ENCODE results near the gene ROS1.

Gene ROS1

GRCh38 chr6:117270843-117271507 is 154.8 kb downstream of the ROS1 start:
- Histone ChIP-seq H3K9ac (ENCODE audit: low read depth, low read length) (no peak overlapping the region), H3K27ac (ENCODE audit: low read length) (no peak overlapping the region), H3K27me3 (ENCODE audit: insufficient read depth, low read length) (peaks cover 100% of the 10 kb centered on the region), H3K4me1 (ENCODE audit: insufficient read depth, low read length) (no peaks in the 10 kb centered on the region), H3K4me3 (ENCODE audit: low read length) (peak overlapping the region; percentile 64; the same call in 1 of the 2 replicates), H3K36me3 (ENCODE audit: insufficient read depth, low read depth, low read length) (no peaks in the 10 kb centered on the region), H3K9me3 (ENCODE audit: insufficient read depth, low read depth, low read length) (no peaks in the 10 kb centered on the region; the same call in 1 of the 2 replicates)

- Histone ChIP-seq H3K36me3 (ENCODE audit: insufficient read depth, low read depth, low read length) (no peaks in the 10 kb centered on the region), H3K4me1 (ENCODE audit: insufficient read depth, low read length) (no peaks in the 10 kb centered on the region), H3K27ac (ENCODE audit: low read length) (no peak overlapping the region), H3K9me3 (ENCODE audit: insufficient read depth, low read depth, low read length) (no peaks in the 10 kb centered on the region; the same call in 1 of the 2 replicates), H3K4me3 (ENCODE audit: low read length) (peak overlapping the region; percentile 64), H3K9ac (ENCODE audit: low read depth, low read length) (no peak overlapping the region), H3K27me3 (ENCODE audit: insufficient read depth, low read length) (peaks cover 100% of the 10 kb centered on the region)
Measured at GRCh38 chr6:117270055-117270842, 155.5 kb downstream of the ROS1 start.

GRCh38 chr6:117269638-117270054 is 156.1 kb downstream of the ROS1 start:
- Histone ChIP-seq H3K9ac (ENCODE audit: low read depth, low read length) (no peak overlapping the region), H3K27me3 (ENCODE audit: insufficient read depth, low read length) (peaks cover 100% of the 10 kb centered on the region), H3K36me3 (ENCODE audit: insufficient read depth, low read depth, low read length) (no peaks in the 10 kb centered on the region), H3K27ac (ENCODE audit: low read length) (no peak overlapping the region), H3K4me3 (ENCODE audit: low read length) (peak overlapping the region; percentile 64), H3K9me3 (ENCODE audit: insufficient read depth, low read depth, low read length) (no peaks in the 10 kb centered on the region; the same call in 1 of the 2 replicates), H3K4me1 (ENCODE audit: insufficient read depth, low read length) (no peaks in the 10 kb centered on the region; the same call in 1 of the 2 replicates)

GRCh38 chr6:117268924-117269323 is 156.8 kb downstream of the ROS1 start:
- Histone ChIP-seq H3K9me3 (ENCODE audit: insufficient read depth, low read depth, low read length) (no peaks in the 10 kb centered on the region; the same call in 1 of the 2 replicates), H3K27ac (ENCODE audit: low read length) (no peak overlapping the region), H3K36me3 (ENCODE audit: insufficient read depth, low read depth, low read length) (no peaks in the 10 kb centered on the region), H3K4me1 (ENCODE audit: insufficient read depth, low read length) (peaks cover 3% of the 10 kb centered on the region; the same call in 1 of the 2 replicates), H3K4me3 (ENCODE audit: low read length) (no peak overlapping the region), H3K9ac (ENCODE audit: low read depth, low read length) (no peak overlapping the region), H3K27me3 (ENCODE audit: insufficient read depth, low read length) (peaks cover 100% of the 10 kb centered on the region)

- Histone ChIP-seq H3K4me3 (ENCODE audit: low read length) (no peak overlapping the region), H3K4me1 (ENCODE audit: insufficient read depth, low read length) (peaks cover 3% of the 10 kb centered on the region; the same call in 1 of the 2 replicates), H3K27ac (ENCODE audit: low read length) (no peak overlapping the region), H3K9ac (ENCODE audit: low read depth, low read length) (no peak overlapping the region), H3K9me3 (ENCODE audit: insufficient read depth, low read depth, low read length) (no peaks in the 10 kb centered on the region; the same call in 1 of the 2 replicates), H3K27me3 (ENCODE audit: insufficient read depth, low read length) (peaks cover 100% of the 10 kb centered on the region), H3K36me3 (ENCODE audit: insufficient read depth, low read depth, low read length) (no peaks in the 10 kb centered on the region)
Measured at GRCh38 chr6:117267766-117268534, 157.8 kb downstream of the ROS1 start.

- H3K27ac ChIP-seq (ENCODE audit: low read length): no peak overlapping the region
- H3K4me3 ChIP-seq (ENCODE audit: low read length): no peak overlapping the region
- peaks cover 3% of the 10 kb centered on the region; the same call in 1 of the 2 replicates for H3K4me1 ChIP-seq (ENCODE audit: insufficient read depth, low read length)
- no peaks in the 10 kb centered on the region for H3K36me3 ChIP-seq (ENCODE audit: insufficient read depth, low read depth, low read length)
- peaks cover 100% of the 10 kb centered on the region for H3K27me3 ChIP-seq (ENCODE audit: insufficient read depth, low read length)
- H3K9ac ChIP-seq (ENCODE audit: low read depth, low read length): no peak overlapping the region
- H3K9me3 ChIP-seq (ENCODE audit: insufficient read depth, low read depth, low read length): no peaks in the 10 kb centered on the region; the same call in 1 of the 2 replicates
Measured at GRCh38 chr6:117267054-117267347, 158.7 kb downstream of the ROS1 start.

- Histone ChIP-seq H3K4me1 (ENCODE audit: insufficient read depth, low read length) (peaks cover 3% of the 10 kb centered on the region; the same call in 1 of the 2 replicates), H3K9me3 (ENCODE audit: insufficient read depth, low read depth, low read length) (no peaks in the 10 kb centered on the region; the same call in 1 of the 2 replicates), H3K27me3 (ENCODE audit: insufficient read depth, low read length) (peaks cover 100% of the 10 kb centered on the region), H3K27ac (ENCODE audit: low read length) (no peak overlapping the region), H3K36me3 (ENCODE audit: insufficient read depth, low read depth, low read length) (no peaks in the 10 kb centered on the region), H3K4me3 (ENCODE audit: low read length) (peak overlapping the region; percentile 68), H3K9ac (ENCODE audit: low read depth, low read length) (no peak overlapping the region)
Measured at GRCh38 chr6:117266257-117267053, 159.3 kb downstream of the ROS1 start.

- Histone ChIP-seq H3K36me3 (ENCODE audit: insufficient read depth, low read depth, low read length) (no peaks in the 10 kb centered on the region), H3K4me3 (ENCODE audit: low read length) (peak within 1 kb of the TSS; percentile 68), H3K4me1 (ENCODE audit: insufficient read depth, low read length) (peaks cover 3% of the 10 kb centered on the region; the same call in 1 of the 2 replicates), H3K27me3 (ENCODE audit: insufficient read depth, low read length) (peaks cover 100% of the 10 kb centered on the region), H3K9me3 (ENCODE audit: insufficient read depth, low read depth, low read length) (no peaks in the 10 kb centered on the region; the same call in 1 of the 2 replicates), H3K9ac (ENCODE audit: low read depth, low read length) (no peak within 1 kb of the TSS), H3K27ac (ENCODE audit: low read length) (no peak within 1 kb of the TSS)
Measured at GRCh38 chr6:117265410-117266256, 160.1 kb downstream of the ROS1 start, which contains the start of gene VGLL2. Gene VGLL2, plus strand, starts transcription at chr6:117265558. Its CDS starts 206 bp downstream, at chr6:117265764.

GRCh38 chr6:117264692-117265409 is 160.9 kb downstream of the ROS1 start:
- peak overlapping the region; percentile 68 for H3K4me3 ChIP-seq (ENCODE audit: low read length)

GRCh38 chr6:117264369-117264691 is 161.4 kb downstream of the ROS1 start:
- H3K27me3 ChIP-seq (ENCODE audit: insufficient read depth, low read length): peaks cover 93% of the 10 kb centered on the region
- H3K27ac ChIP-seq (ENCODE audit: low read length): no peak overlapping the region
- H3K9ac ChIP-seq (ENCODE audit: low read depth, low read length): no peak overlapping the region
- H3K9me3 ChIP-seq (ENCODE audit: insufficient read depth, low read depth, low read length): no peaks in the 10 kb centered on the region; the same call in 1 of the 2 replicates
- peaks cover 3% of the 10 kb centered on the region for H3K4me1 ChIP-seq (ENCODE audit: insufficient read depth, low read length)
- H3K36me3 ChIP-seq (ENCODE audit: insufficient read depth, low read depth, low read length): no peaks in the 10 kb centered on the region
- peak overlapping the region; percentile 68 for H3K4me3 ChIP-seq (ENCODE audit: low read length)

More at GRCh38 chr6:117264692-117265409, 160.9 kb downstream of the ROS1 start:
- peaks cover 3% of the 10 kb centered on the region; the same call in 1 of the 2 replicates for H3K4me1 ChIP-seq (ENCODE audit: insufficient read depth, low read length)
- H3K9ac ChIP-seq (ENCODE audit: low read depth, low read length): no peak overlapping the region
- peaks cover 98% of the 10 kb centered on the region for H3K27me3 ChIP-seq (ENCODE audit: insufficient read depth, low read length)
- H3K36me3 ChIP-seq (ENCODE audit: insufficient read depth, low read depth, low read length): no peaks in the 10 kb centered on the region
- no peaks in the 10 kb centered on the region; the same call in 1 of the 2 replicates for H3K9me3 ChIP-seq (ENCODE audit: insufficient read depth, low read depth, low read length)
- H3K27ac ChIP-seq (ENCODE audit: low read length): no peak overlapping the region
